ENCODE measurements around the gene SH3YL1.

DNA sequence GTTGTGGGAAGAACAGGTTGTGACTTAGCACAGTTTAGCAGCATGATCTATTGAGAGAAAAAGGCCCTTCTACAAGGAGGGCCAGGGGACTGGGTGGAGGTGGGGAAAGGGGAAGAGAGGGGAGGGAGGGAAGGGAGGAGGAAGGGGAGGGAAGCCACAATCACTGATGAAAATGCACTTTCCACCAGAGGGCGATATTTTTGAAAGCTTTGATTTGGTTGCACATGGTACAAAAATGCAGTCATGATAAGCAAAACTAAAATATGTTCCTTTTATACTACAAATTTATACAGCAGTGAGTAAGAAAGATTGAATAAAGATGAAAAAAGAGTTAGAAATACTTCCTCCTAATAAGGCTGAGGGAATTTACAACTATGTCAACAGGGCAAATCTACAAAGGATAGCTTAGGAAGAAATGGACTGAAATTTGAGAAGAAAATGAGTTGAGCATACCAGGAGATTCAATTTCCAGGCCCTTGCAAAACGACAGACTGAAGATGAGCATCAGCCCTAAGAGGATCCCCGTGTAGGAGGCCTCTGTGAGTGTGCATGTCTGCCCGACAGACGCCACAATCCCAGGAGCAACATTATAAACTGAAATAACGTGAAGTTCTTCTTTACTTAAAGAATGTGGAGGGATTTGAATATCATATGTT, 17.2 kb downstream of the SH3YL1 start:
- TF ChIP-seq NRF1 (IDR thresholded peaks at IDR 0.05; ENCODE audit: low read depth, low read length) (no peak), TEAD4 (IDR thresholded peaks at IDR 0.05; ENCODE audit: borderline replicate concordance, insufficient read depth) (no peak), RAD21 (IDR thresholded peaks at IDR 0.05; ENCODE audit: low read length) (peak; percentile 59), USF2 (IDR thresholded peaks at IDR 0.05; ENCODE audit: borderline replicate concordance, low read depth, low read length) (no peak), JUND (IDR thresholded peaks at IDR 0.05) (no peak), EZH2phosphoT487 (IDR thresholded peaks at IDR 0.05; ENCODE audit: borderline replicate concordance, low read depth) (no peak), EP300 (IDR thresholded peaks at IDR 0.05; ENCODE audit: borderline replicate concordance in 1 of 2, low read depth in 1 of 2, low read length in 1 of 2) (no peak), GABPA (IDR thresholded peaks at IDR 0.05; ENCODE audit: low read depth) (no peak), SIN3A (IDR thresholded peaks at IDR 0.05; ENCODE audit: borderline replicate concordance, low read depth, low read length) (no peak), SMC3 (IDR thresholded peaks at IDR 0.05; ENCODE audit: low read depth, low read length) (peak; percentile 58), POLR2AphosphoS5 (IDR thresholded peaks at IDR 0.05; ENCODE audit: low read depth, low read length) (no peak), TCF12 (IDR thresholded peaks at IDR 0.05) (no peak)
- TF ChIP-seq, protein P1, sequence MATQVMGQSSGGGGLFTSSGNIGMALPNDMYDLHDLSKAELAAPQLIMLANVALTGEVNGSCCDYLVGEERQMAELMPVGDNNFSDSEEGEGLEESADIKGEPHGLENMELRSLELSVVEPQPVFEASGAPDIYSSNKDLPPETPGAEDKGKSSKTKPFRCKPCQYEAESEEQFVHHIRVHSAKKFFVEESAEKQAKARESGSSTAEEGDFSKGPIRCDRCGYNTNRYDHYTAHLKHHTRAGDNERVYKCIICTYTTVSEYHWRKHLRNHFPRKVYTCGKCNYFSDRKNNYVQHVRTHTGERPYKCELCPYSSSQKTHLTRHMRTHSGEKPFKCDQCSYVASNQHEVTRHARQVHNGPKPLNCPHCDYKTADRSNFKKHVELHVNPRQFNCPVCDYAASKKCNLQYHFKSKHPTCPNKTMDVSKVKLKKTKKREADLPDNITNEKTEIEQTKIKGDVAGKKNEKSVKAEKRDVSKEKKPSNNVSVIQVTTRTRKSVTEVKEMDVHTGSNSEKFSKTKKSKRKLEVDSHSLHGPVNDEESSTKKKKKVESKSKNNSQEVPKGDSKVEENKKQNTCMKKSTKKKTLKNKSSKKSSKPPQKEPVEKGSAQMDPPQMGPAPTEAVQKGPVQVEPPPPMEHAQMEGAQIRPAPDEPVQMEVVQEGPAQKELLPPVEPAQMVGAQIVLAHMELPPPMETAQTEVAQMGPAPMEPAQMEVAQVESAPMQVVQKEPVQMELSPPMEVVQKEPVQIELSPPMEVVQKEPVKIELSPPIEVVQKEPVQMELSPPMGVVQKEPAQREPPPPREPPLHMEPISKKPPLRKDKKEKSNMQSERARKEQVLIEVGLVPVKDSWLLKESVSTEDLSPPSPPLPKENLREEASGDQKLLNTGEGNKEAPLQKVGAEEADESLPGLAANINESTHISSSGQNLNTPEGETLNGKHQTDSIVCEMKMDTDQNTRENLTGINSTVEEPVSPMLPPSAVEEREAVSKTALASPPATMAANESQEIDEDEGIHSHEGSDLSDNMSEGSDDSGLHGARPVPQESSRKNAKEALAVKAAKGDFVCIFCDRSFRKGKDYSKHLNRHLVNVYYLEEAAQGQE (IDR thresholded peaks at IDR 0.05; ENCODE audit: low read depth, low read length), result no peak
- TF ChIP-seq, protein P2, sequence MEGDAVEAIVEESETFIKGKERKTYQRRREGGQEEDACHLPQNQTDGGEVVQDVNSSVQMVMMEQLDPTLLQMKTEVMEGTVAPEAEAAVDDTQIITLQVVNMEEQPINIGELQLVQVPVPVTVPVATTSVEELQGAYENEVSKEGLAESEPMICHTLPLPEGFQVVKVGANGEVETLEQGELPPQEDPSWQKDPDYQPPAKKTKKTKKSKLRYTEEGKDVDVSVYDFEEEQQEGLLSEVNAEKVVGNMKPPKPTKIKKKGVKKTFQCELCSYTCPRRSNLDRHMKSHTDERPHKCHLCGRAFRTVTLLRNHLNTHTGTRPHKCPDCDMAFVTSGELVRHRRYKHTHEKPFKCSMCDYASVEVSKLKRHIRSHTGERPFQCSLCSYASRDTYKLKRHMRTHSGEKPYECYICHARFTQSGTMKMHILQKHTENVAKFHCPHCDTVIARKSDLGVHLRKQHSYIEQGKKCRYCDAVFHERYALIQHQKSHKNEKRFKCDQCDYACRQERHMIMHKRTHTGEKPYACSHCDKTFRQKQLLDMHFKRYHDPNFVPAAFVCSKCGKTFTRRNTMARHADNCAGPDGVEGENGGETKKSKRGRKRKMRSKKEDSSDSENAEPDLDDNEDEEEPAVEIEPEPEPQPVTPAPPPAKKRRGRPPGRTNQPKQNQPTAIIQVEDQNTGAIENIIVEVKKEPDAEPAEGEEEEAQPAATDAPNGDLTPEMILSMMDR (IDR thresholded peaks at IDR 0.05), result peak; percentile 73

Data from SK-N-SH (cell line).